DOHH2 (cell line): Measurements from ENCODE around the gene NDC1.

Experiments used
- EZH2phosphoT487 ChIP-seq: fragments of 200-600 bp; sonication (generic); IDR thresholded peaks from 2 replicates; pipeline ENCODE4 v1.6.1; 2017; ENCODE audit warnings: borderline replicate concordance, mild to moderate bottlenecking, antibody characterized with exemption, low read length, moderate library complexity, mixed read lengths
- TF ChIP-seq, protein P1 (sequence below): fragments of 200-600 bp; sonication (generic); IDR thresholded peaks from one replicate; pipeline ENCODE4 v1.5.1; 2014; ENCODE audit warnings: antibody characterized with exemption, mild to moderate bottlenecking, low read depth, low read length; ENCODE audit not compliant: poor library complexity, severe bottlenecking

DNA sequence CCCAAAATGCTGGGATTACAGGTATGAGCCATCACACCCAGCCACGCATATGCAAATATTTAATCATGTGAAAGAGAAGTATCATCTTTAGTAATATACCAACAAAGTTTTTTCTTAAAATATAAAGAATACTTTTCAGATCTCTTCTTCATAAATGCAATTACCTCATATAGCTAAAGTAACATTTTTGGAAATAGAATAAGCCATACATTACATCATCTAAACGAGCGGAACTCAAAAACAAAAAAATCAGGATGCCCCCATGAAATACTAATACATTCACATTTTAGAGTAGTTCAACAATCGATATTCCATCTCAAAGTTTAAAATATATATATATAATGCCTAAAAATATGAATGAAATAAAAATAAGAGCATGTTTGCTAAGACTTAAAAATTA lies 4.7 kb downstream of the NDC1 start:
- TF ChIP-seq, protein P1, sequence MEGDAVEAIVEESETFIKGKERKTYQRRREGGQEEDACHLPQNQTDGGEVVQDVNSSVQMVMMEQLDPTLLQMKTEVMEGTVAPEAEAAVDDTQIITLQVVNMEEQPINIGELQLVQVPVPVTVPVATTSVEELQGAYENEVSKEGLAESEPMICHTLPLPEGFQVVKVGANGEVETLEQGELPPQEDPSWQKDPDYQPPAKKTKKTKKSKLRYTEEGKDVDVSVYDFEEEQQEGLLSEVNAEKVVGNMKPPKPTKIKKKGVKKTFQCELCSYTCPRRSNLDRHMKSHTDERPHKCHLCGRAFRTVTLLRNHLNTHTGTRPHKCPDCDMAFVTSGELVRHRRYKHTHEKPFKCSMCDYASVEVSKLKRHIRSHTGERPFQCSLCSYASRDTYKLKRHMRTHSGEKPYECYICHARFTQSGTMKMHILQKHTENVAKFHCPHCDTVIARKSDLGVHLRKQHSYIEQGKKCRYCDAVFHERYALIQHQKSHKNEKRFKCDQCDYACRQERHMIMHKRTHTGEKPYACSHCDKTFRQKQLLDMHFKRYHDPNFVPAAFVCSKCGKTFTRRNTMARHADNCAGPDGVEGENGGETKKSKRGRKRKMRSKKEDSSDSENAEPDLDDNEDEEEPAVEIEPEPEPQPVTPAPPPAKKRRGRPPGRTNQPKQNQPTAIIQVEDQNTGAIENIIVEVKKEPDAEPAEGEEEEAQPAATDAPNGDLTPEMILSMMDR = no peak
- no peak for TF ChIP-seq EZH2phosphoT487
